HT1080 (cell line): Measurements from ENCODE around the gene GGT7. TPM values are rescaled to one million over a fixed set of nuclear protein-coding genes. Genes with fewer than 3 reads are reported as not detected.
A peak's percentile ranks its signal among the peaks of the same experiment; 100 is the strongest.
"Not testable (repeated sequence)": the region's sequence is repeated elsewhere in the genome, so short reads cannot be mapped to it uniquely, and the experiment has no call there.

Source experiments
- DNase-seq: peaks from one replicate; pipeline ENCODE4 v3.0.0-alpha.2; 2015; ENCODE audit warnings: low read depth
- polyA plus RNA-seq, 2 experiments: library from polyadenylated mRNA; depleted of rRNA; stranded (reverse); fragments of >200 nt; gene quantifications; 2 replicates each; pipeline ENCODE4 v1.2.3, GENCODE V29; 2015
- total RNA-seq: library from RNA; depleted of rRNA; stranded (reverse); fragments of >200 nt; shearing (Covaris generic); gene quantifications from 2 replicates; pipeline ENCODE4 v1.2.3, GENCODE V29; 2014; rRNA removed

The GGT7 gene, protein sequence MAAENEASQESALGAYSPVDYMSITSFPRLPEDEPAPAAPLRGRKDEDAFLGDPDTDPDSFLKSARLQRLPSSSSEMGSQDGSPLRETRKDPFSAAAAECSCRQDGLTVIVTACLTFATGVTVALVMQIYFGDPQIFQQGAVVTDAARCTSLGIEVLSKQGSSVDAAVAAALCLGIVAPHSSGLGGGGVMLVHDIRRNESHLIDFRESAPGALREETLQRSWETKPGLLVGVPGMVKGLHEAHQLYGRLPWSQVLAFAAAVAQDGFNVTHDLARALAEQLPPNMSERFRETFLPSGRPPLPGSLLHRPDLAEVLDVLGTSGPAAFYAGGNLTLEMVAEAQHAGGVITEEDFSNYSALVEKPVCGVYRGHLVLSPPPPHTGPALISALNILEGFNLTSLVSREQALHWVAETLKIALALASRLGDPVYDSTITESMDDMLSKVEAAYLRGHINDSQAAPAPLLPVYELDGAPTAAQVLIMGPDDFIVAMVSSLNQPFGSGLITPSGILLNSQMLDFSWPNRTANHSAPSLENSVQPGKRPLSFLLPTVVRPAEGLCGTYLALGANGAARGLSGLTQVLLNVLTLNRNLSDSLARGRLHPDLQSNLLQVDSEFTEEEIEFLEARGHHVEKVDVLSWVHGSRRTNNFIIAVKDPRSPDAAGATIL
- total RNA-seq = 4.2 and 4.3 TPM in 2 replicates
- 9.4 and 10.1 TPM in 2 replicates for polyA plus RNA-seq (2015; cell fraction: cytosol; rRNA removed)
- 39.7 and 51.4 TPM in 2 replicates for polyA plus RNA-seq (2015; cell fraction: nucleus; rRNA removed)

DNA sequence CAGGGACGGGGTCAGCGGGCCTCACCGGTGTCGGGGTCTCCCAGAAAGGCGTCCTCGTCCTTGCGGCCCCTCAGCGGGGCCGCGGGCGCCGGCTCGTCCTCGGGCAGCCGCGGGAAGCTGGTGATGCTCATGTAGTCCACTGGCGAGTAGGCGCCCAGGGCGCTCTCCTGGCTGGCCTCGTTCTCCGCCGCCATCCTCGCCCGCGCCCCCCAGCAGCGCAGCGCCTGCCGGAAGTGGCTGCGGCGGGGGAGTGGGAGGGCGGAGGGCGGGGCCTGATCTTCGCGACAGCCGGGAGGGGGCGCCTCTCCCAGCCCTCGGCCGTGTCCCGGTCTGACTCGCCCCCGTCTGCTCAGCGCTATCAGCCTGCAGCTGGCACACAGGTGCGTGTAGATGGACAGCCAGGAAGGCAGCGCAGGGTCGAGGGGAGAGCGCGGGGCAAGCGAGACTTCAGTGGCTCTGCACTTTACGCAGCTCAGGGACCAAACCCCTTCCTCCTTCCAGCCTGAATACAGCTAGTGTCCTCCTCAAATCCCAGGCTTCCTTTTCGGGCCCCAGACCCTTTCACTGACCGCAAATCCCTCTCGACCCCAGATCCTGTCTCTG lies at the start of gene GGT7:
Gene GGT7 (minus strand): TSS at position 235 of the 603 bp plus-strand sequence. CDS start 41 bp downstream, at position 194.
- peak; percentile 60 for DNase-seq

GRCh38 chr20:34921436-34921835 lies 48.8 kb upstream of the GGT7 start:
- no peak for DNase-seq

- no peak for DNase-seq
These were observed 47.4 kb upstream of the GGT7 start for GRCh38 chr20:34920055-34920454.

- no peak for DNase-seq
These were observed 44.2 kb upstream of the GGT7 start for GRCh38 chr20:34916774-34917354.

GRCh38 chr20:34915749-34916455 lies 43.2 kb upstream of the GGT7 start:
- no peak for DNase-seq

GRCh38 chr20:34915131-34915530 lies 42.5 kb upstream of the GGT7 start:
- DNase-seq = no peak

DNA sequence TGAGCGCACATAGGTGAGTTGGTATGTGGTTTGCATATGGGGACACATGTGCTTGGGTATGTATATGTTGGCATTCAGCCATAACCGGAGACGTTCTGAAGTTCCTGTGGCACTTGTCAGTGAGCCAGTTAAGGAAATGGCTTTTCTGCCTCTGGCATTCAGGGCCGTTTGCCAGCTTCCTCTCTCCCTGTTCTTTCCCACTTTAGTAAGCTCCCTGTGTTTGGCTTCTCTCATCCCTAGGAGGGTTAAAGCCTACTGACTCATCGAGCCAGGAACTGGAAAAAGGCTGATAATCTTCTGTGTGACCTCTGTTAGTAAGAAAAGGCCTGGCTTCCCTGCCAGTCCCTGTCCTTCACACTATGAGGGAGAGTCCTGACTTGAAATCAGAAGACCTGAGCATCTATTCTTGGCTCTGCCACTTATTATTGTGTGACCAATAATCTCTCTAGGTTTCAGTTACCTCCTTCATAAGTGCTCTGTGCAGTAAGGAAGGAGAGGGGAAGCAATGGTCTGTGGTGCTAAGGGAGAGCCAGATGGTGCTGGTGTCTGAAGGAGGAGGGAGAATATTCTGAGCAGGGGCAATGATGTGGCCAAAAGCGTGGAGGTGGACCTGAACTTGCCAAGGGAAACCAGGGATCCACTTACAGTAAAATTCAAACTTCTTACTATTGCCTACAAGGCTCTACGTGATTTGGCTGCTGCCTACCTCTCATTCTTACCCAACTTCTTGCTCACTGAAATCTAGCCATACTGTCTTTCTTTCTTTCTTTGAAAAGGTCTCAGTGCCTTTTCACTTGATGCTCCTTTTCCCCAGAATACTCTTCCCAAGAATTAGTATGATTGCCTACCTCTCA lies 35.2 kb upstream of the GGT7 start:
- DNase-seq = peak; percentile 99

DNA sequence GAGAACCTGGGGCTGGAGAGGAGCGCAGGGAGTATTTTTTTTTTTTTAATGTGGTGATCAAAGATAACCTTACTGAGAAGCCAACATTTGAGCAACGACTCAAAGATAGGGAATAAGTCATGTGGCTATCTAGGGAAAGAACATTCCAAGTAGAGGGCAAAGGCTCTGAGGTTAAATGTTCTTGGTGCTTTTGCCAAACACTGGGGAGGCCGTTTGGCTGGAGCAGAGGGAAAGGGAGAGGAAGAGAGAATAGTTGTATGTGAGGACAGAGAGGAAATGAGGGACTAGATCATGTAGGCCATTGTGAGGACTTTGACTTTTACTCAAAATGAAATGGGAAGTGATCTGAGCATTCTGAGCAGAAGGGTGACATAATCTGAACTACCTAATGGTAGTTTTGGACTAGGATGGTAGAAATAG lies 31.6 kb upstream of the GGT7 start:
- no peak for DNase-seq

DNA sequence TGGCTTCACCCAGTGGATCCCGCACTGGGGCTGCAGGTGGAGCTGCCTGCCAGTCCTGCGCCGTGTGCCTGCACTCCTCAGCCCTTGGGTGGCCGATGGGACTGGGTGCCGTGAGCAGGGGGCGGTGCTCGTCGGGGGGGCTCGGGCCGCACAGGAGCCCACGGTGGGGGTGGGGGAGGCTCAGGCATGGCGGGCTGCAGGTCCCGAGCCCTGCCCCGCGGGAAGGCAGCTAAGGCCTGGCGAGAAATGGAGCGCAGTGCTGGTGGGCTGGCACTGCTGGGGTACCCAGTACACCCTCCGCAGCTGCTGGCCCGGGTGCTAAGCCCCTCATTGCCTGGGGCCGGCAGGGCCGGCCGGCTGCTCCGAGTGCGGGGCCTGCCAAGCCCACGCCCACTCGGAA lies 26.1 kb upstream of the GGT7 start:
- not testable (repeated sequence) for DNase-seq

DNA sequence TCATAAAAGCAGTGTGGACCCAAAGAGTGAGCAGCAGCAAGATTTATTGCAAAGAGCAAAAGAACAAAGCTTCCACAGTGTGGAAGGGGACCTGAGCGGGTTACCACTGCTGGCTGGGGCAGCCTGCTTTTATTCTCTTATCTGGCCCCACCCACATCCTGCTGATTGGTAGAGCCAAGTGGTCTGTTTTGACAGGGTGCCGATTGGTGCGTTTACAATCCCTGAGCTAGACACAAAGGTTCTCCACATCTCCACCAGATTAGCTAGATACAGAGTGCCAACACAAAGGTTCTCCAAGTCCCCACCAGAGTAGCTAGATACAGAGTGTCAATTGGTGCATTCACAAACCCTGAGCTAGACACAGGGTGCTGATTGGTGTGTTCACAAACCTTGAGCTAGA lies 25.5 kb upstream of the GGT7 start:
- not testable (repeated sequence) for DNase-seq

DNA sequence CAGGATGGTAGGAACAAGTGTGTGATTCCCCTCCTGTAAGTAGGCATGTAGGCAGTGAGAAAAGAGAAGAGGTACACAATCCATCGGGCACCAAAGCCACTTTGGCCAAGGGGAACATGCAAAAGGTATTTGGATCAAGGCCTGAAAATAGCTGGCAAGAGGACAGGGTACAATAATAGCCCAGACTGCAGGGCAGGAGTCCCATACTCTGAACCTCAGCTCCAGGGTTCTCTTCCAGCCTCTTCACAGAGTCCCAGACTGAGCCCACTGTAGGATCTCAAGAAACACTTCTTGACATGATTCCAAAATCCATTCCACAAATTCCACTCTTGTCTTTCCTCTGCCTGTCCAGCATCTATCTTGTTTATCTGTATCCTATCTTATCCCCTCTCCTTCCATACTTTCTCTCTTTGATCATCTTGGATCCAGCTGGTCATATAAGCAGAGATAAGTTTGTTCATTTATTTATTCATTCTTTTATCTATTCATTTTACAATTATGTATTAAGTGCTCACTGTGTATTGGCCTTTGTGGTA lies 23.5 kb upstream of the GGT7 start:
- DNase-seq = no peak

DNA sequence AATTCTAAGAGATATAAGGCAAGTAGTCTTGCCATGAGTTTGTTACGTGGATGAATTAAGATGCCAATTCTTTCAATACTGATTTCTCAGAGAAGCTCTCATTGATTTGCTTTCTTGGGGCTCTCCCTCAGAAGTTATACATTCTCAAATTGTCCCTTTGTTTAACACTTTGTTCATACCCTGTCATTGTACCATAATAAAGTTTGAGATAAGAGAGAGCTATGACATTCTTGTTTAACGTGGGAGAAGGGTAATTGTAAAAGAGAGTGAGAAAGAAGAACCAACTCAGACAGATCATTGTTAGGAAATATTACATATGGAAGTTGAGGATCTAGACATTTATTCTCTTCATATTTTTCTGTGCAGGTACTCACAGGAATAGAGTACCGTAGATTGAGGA lies 22.8 kb upstream of the GGT7 start:
- no peak for DNase-seq

- DNase-seq = no peak
These were observed 22.1 kb upstream of the GGT7 start for GRCh38 chr20:34894723-34895122.

DNA sequence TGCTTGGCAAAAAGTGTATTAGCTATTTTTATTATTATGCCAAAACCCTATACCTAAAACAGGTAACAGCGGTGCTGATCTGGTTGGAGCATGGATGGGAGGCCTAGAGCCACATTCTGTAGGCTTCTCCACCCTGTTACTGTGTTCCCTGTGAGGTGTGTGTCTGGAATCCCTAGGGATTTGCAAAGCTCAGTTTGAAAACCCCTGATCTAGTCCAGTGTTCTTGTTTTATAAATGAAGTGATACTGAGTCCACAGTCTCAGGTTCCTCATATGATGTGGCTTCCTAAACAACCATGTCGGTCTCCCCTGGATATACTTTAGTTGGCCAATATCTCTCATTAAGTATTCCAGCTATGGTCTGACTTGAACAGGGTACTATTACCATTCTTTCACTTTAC lies 20.0 kb upstream of the GGT7 start:
- no peak for DNase-seq

- peak; percentile 83 for DNase-seq
These were observed 18.8 kb upstream of the GGT7 start for GRCh38 chr20:34891166-34892062.

DNA sequence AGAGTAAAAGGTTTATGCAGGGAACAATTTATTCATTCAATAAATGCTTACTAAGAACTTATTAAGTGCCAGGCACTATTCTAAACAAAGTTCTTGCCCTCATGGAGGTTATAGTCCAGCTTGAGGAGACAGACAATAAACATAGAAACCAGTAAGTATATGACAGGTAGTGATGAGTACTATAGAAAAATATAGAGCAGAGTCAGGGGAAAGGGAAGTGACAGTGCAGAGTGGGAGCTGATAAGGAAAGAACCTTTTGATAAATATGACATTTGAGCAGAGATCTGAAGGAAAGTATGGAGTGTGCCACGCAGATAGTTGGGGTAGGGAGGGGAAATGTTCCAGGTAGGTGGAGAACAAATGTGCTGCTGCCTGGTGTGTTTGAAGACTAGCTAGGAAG lies 15.8 kb upstream of the GGT7 start:
- no peak for DNase-seq

DNA sequence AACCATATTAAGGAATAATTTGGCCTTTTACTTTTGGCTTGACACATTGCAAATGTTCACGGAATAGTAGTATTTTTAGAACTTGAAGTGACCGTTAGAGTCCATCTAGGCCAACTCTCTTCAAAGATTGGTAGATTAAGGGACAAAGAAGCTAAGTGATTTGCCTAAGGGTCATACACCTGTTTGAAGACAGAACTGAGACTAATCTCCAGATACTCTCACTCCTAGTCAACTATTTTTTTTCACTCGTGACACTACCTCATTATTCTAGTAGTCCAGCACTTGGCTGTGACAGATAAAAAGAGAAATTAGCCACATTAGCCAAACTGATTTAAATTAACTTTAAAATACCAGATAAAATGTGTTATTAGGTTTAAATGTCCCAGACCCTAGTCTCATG lies 14.4 kb upstream of the GGT7 start:
- DNase-seq = no peak

DNA sequence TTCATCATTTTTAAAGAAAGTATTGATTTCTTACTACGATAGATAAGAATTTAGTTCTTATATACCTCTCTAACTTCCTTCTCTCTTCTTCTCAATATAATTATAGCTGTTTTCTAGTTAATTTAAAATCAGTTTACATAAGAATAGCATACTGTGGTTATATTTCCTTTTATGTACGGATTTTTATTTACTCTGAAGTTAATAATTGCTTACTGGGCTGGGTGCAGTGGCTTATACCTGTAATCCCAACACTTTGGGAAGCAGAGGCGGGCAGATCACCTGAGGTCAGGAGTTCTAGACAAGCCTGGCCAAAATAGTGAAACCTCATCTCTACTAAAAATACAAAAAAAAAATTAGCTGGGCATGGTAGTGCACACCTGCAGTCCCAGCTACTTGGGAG lies 13.5 kb upstream of the GGT7 start:
- no peak for DNase-seq

DNA sequence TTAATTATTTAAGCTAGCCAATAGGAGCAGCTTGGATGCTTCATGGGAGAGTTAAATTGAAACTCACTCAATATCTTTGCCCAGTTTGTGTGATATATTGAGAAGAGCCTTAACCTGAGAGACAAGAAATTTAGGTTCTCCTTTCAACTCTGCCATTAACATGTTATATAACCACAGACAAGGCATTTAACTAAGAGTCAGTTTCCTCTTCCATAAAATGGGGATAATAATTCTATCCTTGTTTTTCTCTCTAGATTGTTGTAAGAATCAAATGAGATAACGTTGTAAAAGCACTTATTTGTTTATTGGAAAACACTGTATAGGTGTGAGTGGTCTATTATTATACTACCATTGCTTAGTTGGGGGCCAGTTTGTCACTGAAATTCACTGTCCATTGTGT lies 11.6 kb upstream of the GGT7 start:
- DNase-seq = no peak
